SK-MEL-5 (cell line): ENCODE measurements around the gene MFSD6. TPM values are rescaled to one million over a fixed set of nuclear protein-coding genes. Genes with fewer than 3 reads are reported as not detected.
"Not testable (repeated sequence)": the region's sequence is repeated elsewhere in the genome, so short reads cannot be mapped to it uniquely, and the experiment has no call there.

Experiments used
- DNase-seq: peaks from one replicate; pipeline ENCODE4 v3.0.0-alpha.2; 2016; ENCODE audit warnings: low read depth, low spot score
- in situ Hi-C: cut with HindIII; loops from 2 replicates; pipeline ENCODE4 v1.10.0; 2016; ENCODE audit warnings: low sequenced_read_pairs, high pct_unique_total_duplicates, low pct_unique_long_range_greater_than_20kb
- total RNA-seq: library from RNA; depleted of rRNA; stranded (reverse); fragments of >200 nt; shearing (Covaris generic); gene quantifications from 2 replicates; pipeline ENCODE4 v1.2.3, GENCODE V29; 2014

MFSD6 gene
- total RNA-seq, 1 experiment from 2014 or later, result 6.7 TPM

DNA sequence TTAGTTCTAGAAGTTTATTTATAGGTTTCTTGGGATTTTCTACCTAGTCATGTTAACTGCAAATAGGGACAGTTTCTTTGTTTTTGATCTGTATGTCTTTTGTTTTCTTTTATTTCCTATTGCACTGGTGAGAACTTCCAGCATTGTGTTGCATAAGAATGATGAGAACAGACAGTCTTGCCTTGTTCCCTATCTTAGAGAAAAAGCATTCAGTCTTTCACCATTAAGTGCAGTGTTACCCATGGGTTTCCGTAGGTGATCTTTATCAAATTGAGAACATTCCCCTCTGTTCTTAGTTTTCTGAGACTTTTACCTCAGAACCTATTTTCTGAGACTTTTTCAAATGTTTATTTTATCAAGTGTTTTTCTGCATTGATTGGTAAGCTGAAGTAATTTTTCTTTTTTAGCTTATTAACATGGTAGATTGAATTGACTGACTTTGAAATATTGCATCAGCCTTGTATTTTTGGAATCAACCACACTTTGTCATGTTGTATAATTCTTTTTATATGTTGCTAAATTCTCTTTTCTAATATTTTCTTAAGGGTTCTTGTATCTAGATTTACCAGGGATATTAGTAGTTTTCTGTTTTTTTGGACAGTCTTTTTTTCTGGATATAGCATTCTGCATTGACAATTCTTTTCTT lies 17.2 kb downstream of the MFSD6 start:
- in situ Hi-C loops, result no loop called here
- DNase-seq, result no peak

DNA sequence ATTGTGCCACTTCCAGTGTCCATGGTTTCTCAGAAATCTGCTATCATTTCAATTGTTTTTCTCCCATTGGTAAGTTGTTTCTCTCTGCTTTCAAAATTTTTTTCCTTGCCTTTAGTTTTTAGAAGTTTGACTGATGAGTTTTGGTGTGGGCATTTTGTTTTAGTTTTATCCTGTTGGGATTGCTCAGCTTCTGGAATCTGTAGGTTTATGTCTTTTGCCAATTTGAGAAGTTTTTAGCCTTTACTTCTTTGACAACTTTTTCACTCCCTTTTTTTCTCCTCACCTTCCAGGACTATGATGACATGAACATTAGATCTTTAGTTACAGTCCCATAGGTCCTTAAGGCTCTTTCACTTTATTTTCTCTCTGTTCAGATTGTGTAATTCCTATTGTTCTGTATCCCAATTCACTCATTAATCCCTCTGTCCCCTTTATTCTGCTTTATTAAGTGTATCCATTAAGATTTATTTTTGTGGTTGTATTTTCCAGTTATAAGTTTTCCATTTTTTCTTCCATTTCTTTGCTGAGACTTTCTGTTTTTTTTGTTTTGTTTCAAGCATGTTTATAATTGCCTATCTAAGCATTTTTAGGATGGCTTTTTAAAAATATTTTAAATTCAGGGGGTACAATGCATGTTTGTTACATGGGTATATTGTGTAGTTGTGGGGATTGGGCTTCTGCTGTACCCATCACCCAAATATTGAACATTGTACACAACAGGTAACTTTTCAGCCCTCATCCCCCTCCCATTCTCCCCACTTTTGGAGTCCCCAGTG lies 17.9 kb downstream of the MFSD6 start:
- in situ Hi-C loops, result no loop called here
- no peak for DNase-seq

DNA sequence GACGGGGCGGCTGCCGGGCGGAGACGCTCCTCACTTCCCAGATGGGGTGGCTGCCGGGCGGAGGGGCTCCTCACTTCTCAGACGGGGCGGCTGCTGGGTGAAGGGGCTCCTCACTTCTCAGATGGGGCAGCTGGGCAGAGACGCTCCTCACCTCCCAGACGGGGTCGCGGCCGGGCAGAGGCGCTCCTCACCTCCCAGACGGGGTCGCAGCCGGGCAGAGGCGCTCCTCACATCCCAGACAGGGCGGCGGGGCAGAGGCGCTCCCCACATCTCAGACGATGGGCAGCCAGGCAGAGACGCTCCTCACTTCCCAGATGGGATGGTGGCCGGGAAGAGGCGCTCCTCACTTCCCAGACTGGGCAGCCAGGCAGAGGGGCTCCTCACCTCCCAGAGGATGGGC lies 22.7 kb downstream of the MFSD6 start:
- DNase-seq, in situ Hi-C loops: not testable (repeated sequence)

DNA sequence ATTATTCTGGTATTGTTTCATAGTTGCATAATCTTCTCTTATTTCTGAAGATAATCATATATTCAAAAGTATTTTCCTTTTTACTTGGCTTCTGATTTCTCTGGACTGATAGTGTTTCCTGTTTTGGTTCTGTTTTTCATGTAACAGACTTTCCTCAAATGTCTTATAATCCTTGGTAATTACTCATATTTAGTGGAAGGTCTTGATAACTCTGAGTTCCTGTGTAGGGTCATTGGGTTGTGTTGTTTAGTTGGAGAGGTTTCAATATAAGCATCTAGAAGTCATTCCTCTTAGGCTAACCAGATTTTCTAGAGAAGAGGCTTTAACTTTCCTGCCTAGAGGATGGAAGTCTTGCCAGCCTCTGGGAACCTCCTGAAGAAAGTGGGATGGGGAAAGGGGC lies 23.8 kb downstream of the MFSD6 start:
- no peak for DNase-seq
- in situ Hi-C loops, result no loop called here

DNA sequence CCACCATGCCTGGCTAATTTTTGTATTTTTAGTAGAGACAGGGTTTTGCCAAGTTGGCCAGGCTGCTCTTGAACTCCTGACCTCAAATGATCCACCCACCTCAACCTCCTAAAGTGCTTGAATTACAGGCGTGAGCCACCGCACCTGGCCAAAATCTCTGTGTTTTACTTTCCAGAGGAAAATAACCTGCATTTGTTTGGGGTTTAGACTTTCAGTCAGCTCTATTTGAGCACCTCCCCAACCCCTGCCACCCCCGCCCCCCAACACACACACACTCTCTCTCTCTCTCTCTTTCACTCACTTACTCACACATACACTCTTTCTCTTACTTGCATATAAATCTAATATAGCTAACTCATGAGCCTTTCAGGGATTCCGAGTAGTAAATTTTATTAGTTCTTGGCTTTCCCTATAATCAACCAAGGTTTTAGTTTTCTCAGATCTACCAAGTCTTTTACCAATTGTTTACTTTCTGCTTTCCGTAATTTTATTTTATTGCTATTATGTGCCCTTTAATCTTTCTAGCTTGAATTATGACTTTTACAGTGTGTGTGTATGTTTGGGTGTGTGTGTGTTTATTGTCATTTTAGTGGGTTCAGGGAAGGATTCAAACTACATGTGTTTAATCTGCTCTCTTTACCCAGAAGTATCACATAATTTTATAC lies 24.5 kb downstream of the MFSD6 start:
- no peak for DNase-seq
- in situ Hi-C loops, result no loop called here

DNA sequence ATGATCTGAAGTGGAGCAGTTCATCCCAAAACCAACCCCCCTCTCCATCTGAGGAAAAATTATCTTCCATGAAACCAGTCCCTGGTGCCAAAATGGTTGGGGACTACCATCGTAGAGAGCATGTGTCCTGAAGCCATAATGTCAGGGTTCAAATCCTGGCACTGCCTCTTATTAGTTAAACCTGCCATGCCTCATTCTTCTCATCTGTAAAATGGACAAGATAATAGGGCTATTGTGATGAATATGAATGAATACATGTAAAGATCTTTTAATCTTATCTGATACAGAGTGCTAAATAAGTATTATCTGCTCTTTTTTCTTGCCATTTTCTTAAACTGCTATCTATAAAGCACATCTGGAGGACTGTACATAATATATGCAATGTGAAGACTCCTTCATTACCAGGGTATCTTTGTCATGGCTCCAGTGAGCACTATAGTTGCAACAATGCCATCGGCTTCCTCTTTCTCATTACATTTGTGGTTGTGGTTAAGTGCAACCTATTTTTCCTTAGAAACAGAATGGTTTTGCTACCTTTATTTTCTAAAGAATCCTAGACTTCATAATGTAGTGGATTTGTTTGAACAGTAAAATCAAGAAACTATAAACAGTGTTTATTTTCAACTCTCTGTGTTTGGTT lies 27.0 kb downstream of the MFSD6 start:
- in situ Hi-C loops, result no loop called here
- no peak for DNase-seq

DNA sequence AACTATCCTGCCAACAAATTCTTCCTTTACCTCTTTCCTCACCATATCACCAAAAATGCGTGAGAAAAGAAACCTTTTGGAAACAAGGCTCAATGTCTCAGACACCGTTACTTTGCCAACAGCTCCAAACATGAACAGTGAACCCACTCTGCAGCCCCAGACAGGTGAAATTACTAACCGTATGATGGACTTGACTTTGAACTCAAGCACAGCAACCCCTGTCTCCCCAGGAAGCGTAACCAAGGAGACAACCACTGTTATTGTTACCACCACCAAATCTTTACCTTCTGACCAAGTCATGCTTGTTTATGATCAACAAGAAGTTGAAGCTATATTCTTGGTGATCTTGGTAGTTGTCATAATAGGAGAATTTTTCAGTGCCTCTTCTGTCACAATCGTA lies 28.4 kb downstream of the MFSD6 start:
- no peak for DNase-seq
- in situ Hi-C loops, result no loop called here

DNA sequence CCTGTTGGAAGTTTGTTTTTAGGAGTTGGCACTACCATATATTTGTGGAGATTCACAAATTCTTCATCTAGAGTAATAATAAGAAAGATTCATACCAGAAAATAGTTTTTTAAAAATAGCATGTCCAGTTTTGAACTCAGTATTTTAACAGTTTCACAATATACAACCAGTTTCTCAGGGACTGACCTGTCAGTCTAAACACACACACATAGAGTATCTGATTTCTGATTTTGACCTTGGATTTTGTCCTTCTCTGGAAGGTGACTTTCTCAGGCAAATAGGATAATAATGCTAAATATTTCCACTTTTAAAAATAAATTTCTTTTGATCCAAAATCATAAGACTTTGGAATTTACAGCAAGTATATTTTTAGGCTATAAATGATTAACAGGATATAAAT lies 32.0 kb downstream of the MFSD6 start:
- DNase-seq, result no peak
- in situ Hi-C loops, result no loop called here

DNA sequence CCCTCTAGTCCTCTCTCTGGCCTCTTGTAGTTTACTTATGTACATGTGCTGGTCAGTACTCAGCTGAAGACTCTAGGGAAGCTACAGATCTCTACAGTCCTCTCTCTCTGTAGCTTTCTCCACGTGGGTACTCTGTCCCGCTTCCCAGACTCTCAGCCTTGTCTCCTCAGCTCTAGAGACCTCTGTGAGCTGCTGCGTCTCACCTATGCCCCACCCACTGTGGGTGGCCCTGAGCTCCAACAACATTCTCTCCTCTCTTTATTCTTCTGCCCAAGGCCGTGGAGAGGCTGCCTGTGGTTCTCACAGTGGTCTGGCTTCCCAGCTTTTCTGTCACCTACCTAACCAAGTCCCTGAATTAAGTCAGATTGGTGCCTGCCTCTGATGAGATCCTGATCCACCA lies 33.4 kb downstream of the MFSD6 start:
- in situ Hi-C loops, result no loop called here
- no peak for DNase-seq

DNA sequence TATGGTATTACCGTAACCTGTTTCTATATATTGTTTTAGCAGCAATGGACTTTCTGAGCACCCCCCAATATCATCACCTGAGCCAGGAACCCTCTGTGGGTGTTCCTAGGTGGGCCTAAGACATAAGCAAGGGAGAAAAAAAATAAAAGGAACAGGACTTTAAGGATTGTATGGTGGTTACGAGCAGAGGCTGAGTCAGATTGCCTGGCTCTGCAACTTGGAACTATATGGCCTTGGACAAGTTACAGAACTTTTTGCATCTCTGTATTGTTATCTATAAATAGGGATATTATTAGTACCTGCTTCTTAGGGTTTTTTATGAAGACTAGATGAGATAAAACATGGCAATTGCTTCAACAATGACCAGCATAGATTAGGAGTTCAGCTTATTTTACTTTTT lies 34.9 kb downstream of the MFSD6 start:
- DNase-seq, result no peak
- in situ Hi-C loops, result no loop called here

DNA sequence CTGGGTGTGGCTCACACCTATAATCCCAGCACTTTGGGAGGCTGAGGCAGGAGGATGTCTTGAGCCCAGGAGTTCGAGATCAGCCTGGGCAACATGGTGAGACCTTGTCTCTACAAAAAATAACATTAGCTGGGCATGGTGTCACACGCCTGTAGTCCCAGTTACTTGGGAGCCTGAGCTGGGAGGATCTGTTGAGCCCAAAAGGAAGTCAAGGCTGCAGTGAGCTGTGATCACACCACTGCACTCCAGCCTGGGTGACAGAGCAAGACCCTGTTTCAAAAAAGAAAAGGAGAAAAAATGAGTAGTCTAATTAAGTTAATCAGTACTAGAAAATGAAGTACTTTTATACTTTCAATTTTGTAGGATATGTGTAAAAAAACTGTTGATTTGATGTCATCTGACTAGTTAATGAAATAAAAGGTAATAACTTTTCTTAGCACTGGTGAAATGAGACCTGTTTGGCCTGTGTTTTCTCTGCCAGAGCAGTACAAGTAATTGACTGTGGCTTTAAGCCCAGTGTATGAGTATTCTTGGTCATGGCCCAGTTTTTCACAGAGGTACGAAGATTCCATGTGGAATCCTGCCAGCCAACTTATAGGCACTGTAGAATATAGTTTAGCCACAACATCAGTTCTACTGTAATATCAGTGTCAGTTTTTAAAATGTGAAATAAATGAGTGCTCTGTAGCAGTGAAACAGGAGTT lies 35.8 kb downstream of the MFSD6 start:
- in situ Hi-C loops, result no loop called here
- DNase-seq, result no peak

DNA sequence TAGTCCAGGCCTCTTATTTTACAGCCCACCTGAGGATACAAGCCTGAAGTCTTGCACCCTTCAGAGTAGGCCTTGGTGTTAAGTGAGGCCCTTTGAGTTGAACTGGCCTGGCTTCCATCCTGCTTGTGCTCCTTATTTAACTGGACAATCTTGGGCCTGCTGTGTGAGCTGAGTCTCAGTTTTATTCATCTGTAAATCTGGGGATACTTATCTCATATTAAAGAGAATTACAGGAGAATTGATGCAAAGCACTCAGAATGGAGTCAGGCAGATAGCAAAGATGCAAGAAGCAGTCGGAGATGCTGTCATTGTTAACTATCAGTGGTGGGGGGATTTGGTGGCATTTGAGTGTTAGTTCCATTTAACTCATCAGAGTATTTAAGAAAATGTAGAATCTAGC lies 36.8 kb downstream of the MFSD6 start:
- DNase-seq, result no peak
- in situ Hi-C loops, result no loop called here

DNA sequence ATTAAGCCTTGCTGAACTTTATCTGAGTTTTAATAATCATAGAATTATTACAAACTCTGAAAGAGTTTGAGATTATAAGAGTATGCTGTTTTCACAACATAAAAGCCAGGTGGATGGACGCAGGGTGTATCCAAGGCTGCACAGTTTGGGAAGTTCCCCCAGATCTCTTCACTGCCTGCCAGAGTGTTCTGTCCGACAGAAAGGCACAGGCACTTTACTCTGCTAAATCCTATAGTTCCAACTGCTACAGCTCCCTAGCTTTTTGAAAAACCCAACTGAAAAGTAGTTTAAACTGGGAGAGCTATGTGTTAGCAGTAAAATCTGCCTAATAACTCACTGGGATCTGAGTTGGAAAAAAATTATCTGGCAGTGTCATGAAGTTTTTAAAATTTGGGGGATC lies 38.0 kb downstream of the MFSD6 start:
- in situ Hi-C loops, result no loop called here
- no peak for DNase-seq

DNA sequence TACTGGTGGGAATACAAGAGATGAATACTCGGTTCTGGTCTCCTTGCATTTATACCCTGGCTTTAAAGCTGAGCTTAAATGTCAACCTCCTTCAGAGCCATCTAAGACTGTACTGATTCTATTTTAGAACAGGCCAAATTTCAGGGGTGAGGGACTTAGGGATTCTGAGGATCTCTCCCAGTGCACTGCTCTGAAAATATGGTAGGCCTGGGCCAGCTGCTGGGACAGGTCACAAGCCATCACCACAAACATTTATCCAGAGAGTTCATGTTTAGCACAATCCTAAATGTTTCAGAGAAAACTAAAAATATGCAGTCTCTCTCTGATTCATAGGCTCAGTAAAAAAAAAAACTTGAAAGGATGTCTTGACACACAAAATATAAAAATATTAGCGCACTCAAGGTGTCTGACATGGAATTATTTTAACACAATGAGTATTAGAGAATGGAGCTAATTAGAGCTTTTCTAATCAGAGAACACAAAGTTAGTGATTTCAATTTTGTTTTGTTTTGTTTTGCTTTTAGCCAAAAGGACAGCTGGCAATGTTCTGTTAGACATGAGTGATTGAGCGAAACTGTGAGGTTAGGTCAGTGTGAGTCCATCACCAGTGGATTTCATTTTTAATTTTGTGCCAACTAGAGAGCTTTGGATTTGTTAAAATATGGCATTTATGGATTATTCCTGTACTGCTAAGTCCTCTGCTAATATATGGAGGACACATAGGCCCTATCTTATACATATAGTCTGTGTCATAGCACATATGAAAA lies 38.8 kb downstream of the MFSD6 start:
- in situ Hi-C loops, result no loop called here
- DNase-seq, result no peak

DNA sequence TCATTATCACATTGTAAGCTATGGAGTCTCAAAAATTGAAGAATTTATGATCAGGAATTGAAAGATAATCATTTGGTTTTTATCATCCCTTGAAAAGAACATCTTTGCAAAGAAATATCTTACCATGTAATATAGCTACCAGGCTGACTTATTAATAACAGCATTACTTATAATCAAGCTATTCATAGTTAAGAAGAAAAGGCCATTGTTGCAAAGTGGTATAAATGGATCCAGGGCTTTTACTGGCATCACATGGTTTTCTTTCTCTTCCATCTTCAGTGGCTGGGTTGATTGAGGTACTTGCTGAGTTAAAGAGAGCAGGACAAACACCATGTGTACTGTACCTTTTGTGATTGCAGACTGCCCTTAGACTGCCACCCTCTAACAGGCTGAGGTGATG lies 39.6 kb downstream of the MFSD6 start:
- in situ Hi-C loops, result no loop called here
- DNase-seq, result peak; percentile 90

DNA sequence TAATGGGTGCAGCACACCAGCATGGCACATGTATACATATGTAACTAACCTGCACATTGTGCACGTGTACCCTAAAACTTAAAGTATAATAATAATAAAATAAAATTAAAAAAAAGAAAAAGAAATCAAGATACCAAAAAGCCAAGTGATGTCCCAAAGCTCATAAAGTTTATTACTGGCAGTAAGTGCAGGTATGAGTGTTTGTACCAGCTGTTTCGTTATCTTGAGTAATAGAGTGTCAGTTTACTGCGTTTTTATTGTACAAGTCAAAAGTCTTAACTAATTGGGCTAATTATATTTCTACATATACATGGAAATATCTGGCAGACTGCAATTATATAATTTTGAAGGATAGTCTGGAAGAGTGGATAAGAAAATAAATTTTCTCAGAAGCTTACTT lies 41.8 kb downstream of the MFSD6 start:
- in situ Hi-C loops, result no loop called here
- no peak for DNase-seq

DNA sequence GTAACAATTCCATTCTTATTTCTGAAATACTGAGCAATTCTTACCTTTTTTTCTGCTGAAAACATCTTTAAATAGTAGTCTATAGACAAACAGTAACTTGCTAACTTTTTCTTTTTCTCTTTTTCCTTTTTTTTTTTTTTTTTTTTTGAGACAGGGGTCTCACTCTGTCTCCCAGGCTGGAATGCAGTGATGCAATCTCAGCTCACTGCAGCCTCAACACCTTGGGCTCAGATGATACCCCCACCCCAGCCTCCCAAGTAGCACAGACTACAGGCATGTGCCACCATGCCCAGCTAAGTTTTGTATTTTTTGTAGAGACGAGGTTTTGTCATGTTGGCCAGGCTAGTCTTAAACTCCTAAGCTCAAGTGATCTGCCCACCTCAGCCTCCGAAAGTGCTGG lies 42.2 kb downstream of the MFSD6 start:
- in situ Hi-C loops, result no loop called here
- no peak for DNase-seq
